CD14-positive monocyte (primary cell): ENCODE data around the gene FNDC5. TPM values are rescaled to one million over a fixed set of nuclear protein-coding genes. Genes with fewer than 3 reads are reported as not detected.

Experiments used
- DNase-seq, 3 donors: peaks; one replicate each; pipeline ENCODE4 v3.0.0-alpha.2; 2011 to 2022
- H2AFZ ChIP-seq: 2 replicates; pipeline ENCODE4 v1.6.0; 2012; ENCODE audit warnings: mild to moderate bottlenecking, low read depth, low read length, inconsistent platforms; ENCODE audit not compliant: insufficient read depth, poor library complexity, severe bottlenecking
- H3K27ac ChIP-seq, 2 donors: 1 replicate in 1 of 2; 2 replicates in 1 of 2; pipeline ENCODE4 v1.5.1; 2012 to 2013; ENCODE audit warnings: low read length in 2 of 2, control low read depth in 1 of 2, inconsistent platforms in 1 of 2, low read depth in 1 of 2, mild to moderate bottlenecking in 1 of 2
- H3K27me3 ChIP-seq, 2 donors: one replicate each; pipeline versions ENCODE4 v1.6.0 to v1.6.1; 2011 to 2013; ENCODE audit warnings: low read length in 2 of 2; ENCODE audit not compliant: control insufficient read depth in 2 of 2, insufficient read depth in 2 of 2
- H3K36me3 ChIP-seq, 2 donors: replicated peaks in 1 of 2; 1 replicate in 1 of 2; 2 replicates in 1 of 2; pipeline versions ENCODE4 v1.5.1 to v1.6.1; 2012 to 2013; ENCODE audit warnings: low read length in 2 of 2, control low read depth in 1 of 2, inconsistent platforms in 1 of 2, mild to moderate bottlenecking in 1 of 2; ENCODE audit not compliant: insufficient read depth in 2 of 2, control insufficient read depth in 1 of 2
- H3K4me1 ChIP-seq, 2 donors: 1 replicate in 1 of 2; 2 replicates in 1 of 2; pipeline versions ENCODE4 v1.5.1 to v1.6.1; 2012 to 2013; ENCODE audit warnings: low read length in 2 of 2, control low read depth in 1 of 2, inconsistent platforms in 1 of 2, mild to moderate bottlenecking in 1 of 2, moderate library complexity in 1 of 2; ENCODE audit not compliant: insufficient read depth in 2 of 2, control insufficient read depth in 1 of 2
- H3K4me2 ChIP-seq: replicated peaks from 2 replicates; pipeline ENCODE3; 2012; ENCODE audit warnings: low read length, moderate library complexity, mild to moderate bottlenecking; ENCODE audit not compliant: poor library complexity, severe bottlenecking; ENCODE audit errors: extremely low read depth
- H3K4me3 ChIP-seq, 3 experiments: fragments of 200-600 bp in 1 of 3; sonication (generic) in 1 of 3; replicated peaks in 1 of 3; 1 replicate in 2 of 3; 2 replicates in 1 of 3; pipeline ENCODE4 v1.5.1; 2011 to 2013; ENCODE audit warnings: low read length in 3 of 3, mild to moderate bottlenecking in 3 of 3, control low read depth in 2 of 3, low read depth in 2 of 3, inconsistent platforms in 1 of 3, moderate library complexity in 1 of 3
- H3K79me2 ChIP-seq: 2 replicates; pipeline ENCODE4 v1.6.0; 2012; ENCODE audit warnings: mild to moderate bottlenecking, control low read depth, inconsistent platforms, low read length, moderate library complexity; ENCODE audit not compliant: insufficient read depth
- H3K9ac ChIP-seq: 2 replicates; pipeline ENCODE4 v1.6.0; 2017; ENCODE audit warnings: low read length, mild to moderate bottlenecking; ENCODE audit not compliant: insufficient read depth, poor library complexity, severe bottlenecking
- H3K9me3 ChIP-seq, 2 donors: replicated peaks in 1 of 2; 1 replicate in 1 of 2; 2 replicates in 1 of 2; pipeline versions ENCODE4 v1.5.1 to v1.6.1; 2012 to 2013; ENCODE audit warnings: low read length in 2 of 2, control low read depth in 1 of 2; ENCODE audit not compliant: control insufficient read depth in 1 of 2, insufficient read depth in 1 of 2
- H4K20me1 ChIP-seq: 2 replicates; pipeline ENCODE4 v1.6.0; 2012; ENCODE audit warnings: mild to moderate bottlenecking, low read length, control low read depth, moderate library complexity; ENCODE audit not compliant: insufficient read depth
- H3K27ac Mint-ChIP-seq, 7 donors: one replicate each; pipeline ENCODE4 v1.8.0; 2020; ENCODE audit warnings: mild to moderate bottlenecking in 7 of 7, mixed read lengths in 7 of 7, moderate library complexity in 6 of 7, inconsistent platforms in 2 of 7
- H3K27me3 Mint-ChIP-seq, 3 donors: one replicate each; pipeline ENCODE4 v1.8.0; 2021 to 2022; ENCODE audit warnings: low read depth in 3 of 3, mild to moderate bottlenecking in 3 of 3, mixed read lengths in 3 of 3, moderate library complexity in 3 of 3, inconsistent platforms in 1 of 3
- H3K36me3 Mint-ChIP-seq, 2 donors: one replicate each; pipeline ENCODE4 v1.8.0; 2020; ENCODE audit warnings: mixed read lengths in 2 of 2, inconsistent platforms in 1 of 2, mild to moderate bottlenecking in 1 of 2
- H3K4me1 Mint-ChIP-seq: one replicate; pipeline ENCODE4 v1.8.0; 2020; ENCODE audit warnings: mild to moderate bottlenecking, mixed read lengths
- H3K4me3 Mint-ChIP-seq, 2 donors: one replicate each; pipeline ENCODE4 v1.8.0; 2020; ENCODE audit warnings: mild to moderate bottlenecking in 2 of 2, mixed read lengths in 2 of 2, moderate library complexity in 1 of 2
- H3K9me3 Mint-ChIP-seq, 7 donors: one replicate each; pipeline ENCODE4 v1.8.0; 2020 to 2022; ENCODE audit warnings: mixed read lengths in 7 of 7, mild to moderate bottlenecking in 6 of 7, moderate library complexity in 6 of 7, inconsistent platforms in 2 of 7
- WGBS: methylation state at CpG from one replicate; pipeline ENCODE4 v1.1.5; 2013; ENCODE audit warnings: missing lambda C conversion rate; ENCODE audit not compliant: insufficient coverage; 5-methylcytosine and 5-hydroxymethylcytosine counted together
- intact Hi-C, 2 donors: fragments of 100-400 bp; cut with micrococcal nuclease; formaldehyde crosslinking; loops; one replicate each; pipeline versions ENCODE4 v1.15.0 to v1.15.1; 2023
- polyA plus RNA-seq, 3 donors: library from polyadenylated mRNA; depleted of rRNA in 1 of 3; unstranded in 2 of 3; stranded (reverse) in 1 of 3; fragments of 300-500 nt in 2 of 3; fragments of >200 nt in 1 of 3; fragmentation: Illumina TruSeq in 2 of 3; gene quantifications; 1 replicate in 2 of 3; 2 replicates in 1 of 3; pipeline ENCODE4 v1.2.3, GENCODE V29; 2012 to 2021
- TF ChIP-seq, protein P1 (sequence below): fragments of 200-600 bp; IDR thresholded peaks from one replicate; pipeline ENCODE4 v1.8.0; 2022; ENCODE audit warnings: antibody characterized with exemption, mild to moderate bottlenecking

The FNDC5 gene
- polyA plus RNA-seq, 3 donors = not detected

DNA sequence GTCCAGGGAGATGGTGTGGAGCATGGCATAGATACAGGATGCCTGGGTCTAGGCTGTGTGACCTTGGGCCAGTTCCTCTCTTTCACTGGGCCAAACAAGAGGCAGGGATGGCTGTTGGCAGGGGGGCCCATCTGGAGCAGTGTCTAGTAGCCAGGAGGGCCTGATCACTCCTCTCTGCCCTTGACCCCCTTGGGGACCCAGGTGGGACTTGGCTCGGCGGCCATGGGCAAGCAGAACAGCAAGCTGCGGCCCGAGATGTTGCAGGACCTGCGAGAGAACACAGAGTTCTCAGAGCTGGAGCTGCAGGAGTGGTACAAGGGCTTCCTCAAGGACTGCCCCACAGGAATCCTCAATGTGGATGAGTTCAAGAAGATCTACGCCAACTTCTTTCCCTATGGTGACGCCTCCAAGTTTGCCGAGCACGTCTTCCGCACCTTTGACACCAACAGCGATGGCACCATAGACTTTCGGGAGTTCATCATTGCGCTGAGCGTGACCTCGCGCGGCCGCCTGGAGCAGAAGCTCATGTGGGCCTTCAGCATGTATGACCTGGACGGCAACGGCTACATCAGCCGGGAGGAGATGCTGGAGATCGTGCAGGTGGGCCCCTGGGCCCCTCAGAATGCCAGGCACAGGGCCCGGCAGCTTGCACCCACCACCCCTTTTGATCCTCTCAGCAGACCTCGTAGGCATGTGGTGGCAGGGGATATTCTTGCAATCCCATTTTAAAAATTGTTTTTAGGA, 18.1 kb upstream of the FNDC5 start:
- Mint-ChIP-seq H3K27ac (no peak overlapping the region), H3K36me3 (peaks cover 0 to 7% of the 10 kb centered on the region in 2 donors), H3K9me3 (peaks cover 4 to 23% (median 13%) of the 10 kb centered on the region in 7 donors), H3K27me3 (peaks cover 77 to 87% (median 79%) of the 10 kb centered on the region in 3 donors), H3K4me1 (peaks cover 14% of the 10 kb centered on the region), H3K4me3 (peak overlapping the region in 1 of 2 donors; percentile 8)
- H3K4me1 ChIP-seq = peaks cover 4 to 10% of the 10 kb centered on the region in 2 donors
- no peak overlapping the region for H3K4me3 ChIP-seq
- intact Hi-C loops = no loop called here
- H3K36me3 ChIP-seq = no peaks in the 10 kb centered on the region
- no peak overlapping the region for H2AFZ ChIP-seq
- 95% methylated on average over 22 of the region's 24 CpGs for WGBS
- no peaks in the 10 kb centered on the region for H3K79me2 ChIP-seq
- no peaks in the 10 kb centered on the region for H4K20me1 ChIP-seq
- TF ChIP-seq, protein P1, sequence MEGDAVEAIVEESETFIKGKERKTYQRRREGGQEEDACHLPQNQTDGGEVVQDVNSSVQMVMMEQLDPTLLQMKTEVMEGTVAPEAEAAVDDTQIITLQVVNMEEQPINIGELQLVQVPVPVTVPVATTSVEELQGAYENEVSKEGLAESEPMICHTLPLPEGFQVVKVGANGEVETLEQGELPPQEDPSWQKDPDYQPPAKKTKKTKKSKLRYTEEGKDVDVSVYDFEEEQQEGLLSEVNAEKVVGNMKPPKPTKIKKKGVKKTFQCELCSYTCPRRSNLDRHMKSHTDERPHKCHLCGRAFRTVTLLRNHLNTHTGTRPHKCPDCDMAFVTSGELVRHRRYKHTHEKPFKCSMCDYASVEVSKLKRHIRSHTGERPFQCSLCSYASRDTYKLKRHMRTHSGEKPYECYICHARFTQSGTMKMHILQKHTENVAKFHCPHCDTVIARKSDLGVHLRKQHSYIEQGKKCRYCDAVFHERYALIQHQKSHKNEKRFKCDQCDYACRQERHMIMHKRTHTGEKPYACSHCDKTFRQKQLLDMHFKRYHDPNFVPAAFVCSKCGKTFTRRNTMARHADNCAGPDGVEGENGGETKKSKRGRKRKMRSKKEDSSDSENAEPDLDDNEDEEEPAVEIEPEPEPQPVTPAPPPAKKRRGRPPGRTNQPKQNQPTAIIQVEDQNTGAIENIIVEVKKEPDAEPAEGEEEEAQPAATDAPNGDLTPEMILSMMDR = no peak
- peaks cover 28 to 84% of the 10 kb centered on the region in 2 donors for H3K27me3 ChIP-seq
- no peak overlapping the region for H3K27ac ChIP-seq
- DNase-seq = no peak
- no peak overlapping the region for H3K9ac ChIP-seq
- H3K9me3 ChIP-seq = peaks cover 4 to 13% of the 10 kb centered on the region in 2 donors
- no peak overlapping the region for H3K4me2 ChIP-seq

DNA sequence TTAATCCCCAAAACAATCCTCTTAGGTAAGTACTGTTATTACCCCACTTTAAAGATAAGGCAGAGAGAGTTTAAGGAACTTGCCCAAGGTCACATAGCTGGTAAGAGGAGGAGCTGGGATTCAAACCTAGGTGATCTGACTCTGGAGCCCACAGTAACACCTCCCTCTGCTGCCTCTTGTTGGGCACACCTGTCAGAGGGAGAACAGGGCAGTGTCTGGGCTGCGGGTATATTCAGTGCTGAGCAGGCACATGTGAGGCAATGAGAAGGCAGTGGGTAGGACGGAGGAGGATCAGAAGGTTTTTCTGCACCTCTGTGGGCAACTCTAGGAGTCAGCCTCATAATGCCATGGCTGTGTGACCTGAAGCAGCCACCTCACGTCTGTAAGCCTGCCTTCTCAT, 17.4 kb upstream of the FNDC5 start:
- Histone ChIP-seq H3K79me2 (no peaks in the 10 kb centered on the region), H3K4me3 (no peak overlapping the region), H4K20me1 (no peaks in the 10 kb centered on the region), H3K4me2 (no peak overlapping the region), H3K9me3 (peaks cover 4 to 13% of the 10 kb centered on the region in 2 donors), H3K4me1 (peaks cover 1 to 3% of the 10 kb centered on the region in 2 donors), H3K27ac (no peak overlapping the region), H3K9ac (no peak overlapping the region), H2AFZ (no peak overlapping the region), H3K36me3 (no peaks in the 10 kb centered on the region), H3K27me3 (peaks cover 21 to 84% of the 10 kb centered on the region in 2 donors)
- no peak for DNase-seq
- no CpG with 5 or more reads among the region's 3 CpGs for WGBS
- TF ChIP-seq, protein P1 = no peak
- peaks cover 74 to 87% (median 78%) of the 10 kb centered on the region in 3 donors for H3K27me3 Mint-ChIP-seq
- peaks cover 0 to 7% of the 10 kb centered on the region in 2 donors for H3K36me3 Mint-ChIP-seq
- H3K27ac Mint-ChIP-seq = no peak overlapping the region
- H3K4me1 Mint-ChIP-seq = peaks cover 7% of the 10 kb centered on the region
- H3K4me3 Mint-ChIP-seq = no peak overlapping the region
- intact Hi-C loops = no loop called here
- peaks cover 4 to 20% (median 11%) of the 10 kb centered on the region in 7 donors for H3K9me3 Mint-ChIP-seq
